ENCODE data around the gene NRARP. TPM values are rescaled to one million over a fixed set of nuclear protein-coding genes. Genes with fewer than 3 reads are reported as not detected.

The NRARP gene
- polyA plus RNA-seq, 3 donors, result 15.4 TPM; not detected in 2

DNA sequence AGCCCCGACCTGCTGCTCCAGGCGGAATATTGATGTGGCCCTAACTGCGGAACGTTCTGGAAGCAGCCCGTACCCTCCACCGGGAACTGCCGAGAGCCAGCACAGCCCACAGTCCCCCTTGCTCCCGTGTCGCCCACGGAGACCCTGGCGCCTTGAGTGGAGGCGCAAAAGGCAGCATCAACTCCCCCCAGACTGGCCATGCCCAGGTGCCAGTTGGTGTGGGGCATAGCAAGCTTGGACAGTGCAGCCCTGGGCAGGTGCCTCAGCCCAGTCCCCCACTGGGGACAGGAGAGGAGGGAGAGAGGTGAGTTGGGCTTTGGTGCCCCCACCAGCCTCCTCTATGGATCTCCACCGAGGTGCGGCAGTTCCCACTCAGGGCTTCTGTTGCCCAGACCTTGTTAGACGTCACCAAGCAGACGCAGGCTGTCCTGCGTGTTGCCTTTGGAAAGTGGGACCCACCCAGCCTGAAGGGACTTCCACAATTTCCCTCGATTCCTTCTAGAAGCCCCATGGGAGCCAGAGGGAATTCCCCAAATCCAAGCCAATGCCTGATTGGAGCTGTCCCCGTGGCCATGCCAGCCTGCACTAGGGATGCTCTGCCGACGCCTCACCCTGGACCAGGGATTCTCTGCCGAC, 19.8 kb upstream of the NRARP start:
- no peak overlapping the region for H3K4me3 ChIP-seq (replicated peaks in 1 of 3; ENCODE audit: low read depth in 2 of 3, low read length in 3 of 3)
- H4K20me1 ChIP-seq (ENCODE audit: insufficient read depth, low read length), result no peaks in the 10 kb centered on the region
- H3K27me3 Mint-ChIP-seq (ENCODE audit: low read depth in 3 of 3), result peaks cover 0 to 6% (median 1%) of the 10 kb centered on the region in 3 donors
- 96% methylated on average over 18 of the region's 22 CpGs for WGBS (ENCODE audit: insufficient coverage)
- intact Hi-C loops (cut with micrococcal nuclease), result no loop called here
- H3K36me3 ChIP-seq (replicated peaks in 1 of 2; ENCODE audit: control insufficient read depth in 1 of 2, insufficient read depth in 2 of 2, low read length in 2 of 2), result no peaks in the 10 kb centered on the region
- H3K36me3 Mint-ChIP-seq, result peaks cover 0 to 1% of the 10 kb centered on the region in 2 donors
- TF ChIP-seq, protein P1, sequence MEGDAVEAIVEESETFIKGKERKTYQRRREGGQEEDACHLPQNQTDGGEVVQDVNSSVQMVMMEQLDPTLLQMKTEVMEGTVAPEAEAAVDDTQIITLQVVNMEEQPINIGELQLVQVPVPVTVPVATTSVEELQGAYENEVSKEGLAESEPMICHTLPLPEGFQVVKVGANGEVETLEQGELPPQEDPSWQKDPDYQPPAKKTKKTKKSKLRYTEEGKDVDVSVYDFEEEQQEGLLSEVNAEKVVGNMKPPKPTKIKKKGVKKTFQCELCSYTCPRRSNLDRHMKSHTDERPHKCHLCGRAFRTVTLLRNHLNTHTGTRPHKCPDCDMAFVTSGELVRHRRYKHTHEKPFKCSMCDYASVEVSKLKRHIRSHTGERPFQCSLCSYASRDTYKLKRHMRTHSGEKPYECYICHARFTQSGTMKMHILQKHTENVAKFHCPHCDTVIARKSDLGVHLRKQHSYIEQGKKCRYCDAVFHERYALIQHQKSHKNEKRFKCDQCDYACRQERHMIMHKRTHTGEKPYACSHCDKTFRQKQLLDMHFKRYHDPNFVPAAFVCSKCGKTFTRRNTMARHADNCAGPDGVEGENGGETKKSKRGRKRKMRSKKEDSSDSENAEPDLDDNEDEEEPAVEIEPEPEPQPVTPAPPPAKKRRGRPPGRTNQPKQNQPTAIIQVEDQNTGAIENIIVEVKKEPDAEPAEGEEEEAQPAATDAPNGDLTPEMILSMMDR (IDR thresholded peaks at IDR 0.05), result no peak
- peak in 1 of 3 donors; percentile 5 for DNase-seq
- no peak overlapping the region for H3K9ac ChIP-seq (ENCODE audit: insufficient read depth, low read length, poor library complexity, severe bottlenecking)
- no peak overlapping the region for H3K27ac Mint-ChIP-seq
- H3K4me2 ChIP-seq (replicated peaks; ENCODE audit: extremely low read depth, low read length, poor library complexity, severe bottlenecking), result no peak overlapping the region
- H3K4me3 Mint-ChIP-seq, result no peak overlapping the region
- peaks cover 0 to 2% of the 10 kb centered on the region in 2 donors for H3K27me3 ChIP-seq (ENCODE audit: control insufficient read depth in 2 of 2, insufficient read depth in 2 of 2, low read length in 2 of 2)
- no peaks in the 10 kb centered on the region for H3K79me2 ChIP-seq (ENCODE audit: insufficient read depth, low read length)
- H3K27ac ChIP-seq (ENCODE audit: low read depth in 1 of 2, low read length in 2 of 2), result no peak overlapping the region
- peaks cover 17% of the 10 kb centered on the region for H3K4me1 Mint-ChIP-seq
- H3K9me3 ChIP-seq (replicated peaks in 1 of 2; ENCODE audit: control insufficient read depth in 1 of 2, insufficient read depth in 1 of 2, low read length in 2 of 2), result no peaks in the 10 kb centered on the region
- H3K9me3 Mint-ChIP-seq, result peaks cover 0 to 4% (median 3%) of the 10 kb centered on the region in 7 donors
- peaks cover 22 to 26% of the 10 kb centered on the region in 2 donors for H3K4me1 ChIP-seq (ENCODE audit: control insufficient read depth in 1 of 2, insufficient read depth in 2 of 2, low read length in 2 of 2)
- no peak overlapping the region for H2AFZ ChIP-seq (ENCODE audit: insufficient read depth, low read depth, low read length, poor library complexity, severe bottlenecking)

DNA sequence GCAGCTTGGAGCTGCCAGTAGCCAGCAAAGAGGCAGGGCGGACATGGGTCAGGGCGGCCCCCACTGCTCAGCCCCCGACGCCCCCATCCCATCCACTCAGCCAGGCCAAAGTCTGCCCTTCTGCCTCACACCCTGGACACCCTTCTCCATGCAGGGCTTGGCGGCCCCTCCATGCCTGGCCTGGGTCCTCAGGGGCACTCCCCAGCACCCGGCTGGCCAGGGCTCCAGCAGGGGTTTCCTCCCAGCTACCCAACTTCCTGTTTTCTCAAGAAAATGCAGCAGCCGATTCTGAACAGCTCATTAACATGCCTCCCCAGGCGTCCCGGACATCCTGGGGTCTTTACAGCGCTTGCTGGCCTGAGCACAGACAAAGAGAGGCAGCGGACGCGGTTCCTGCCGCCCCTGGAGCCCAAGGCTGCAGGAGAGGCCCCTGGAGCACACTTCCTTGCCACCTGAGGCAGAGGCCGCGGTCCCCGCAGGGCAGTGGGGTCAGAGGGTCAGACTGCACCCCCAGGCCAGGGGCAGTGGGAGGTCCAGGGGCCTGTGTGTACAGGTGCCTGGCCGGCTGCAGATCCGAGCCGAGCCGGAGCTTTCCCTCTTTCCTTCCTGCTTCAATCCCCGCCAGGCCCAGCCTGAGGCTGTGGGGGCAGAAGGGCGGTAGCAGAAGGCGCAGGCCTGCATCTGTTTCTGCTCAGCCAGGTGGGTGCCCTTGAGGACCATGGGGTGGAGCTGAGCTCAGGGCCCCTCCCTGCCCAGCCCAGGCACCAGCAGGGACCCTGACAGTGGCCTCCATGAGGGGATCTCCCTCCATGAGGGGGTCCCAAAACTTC, 18.7 kb upstream of the NRARP start:
- Histone ChIP-seq H3K9ac (ENCODE audit: insufficient read depth, low read length, poor library complexity, severe bottlenecking) (peak overlapping the region; percentile 43), H3K79me2 (ENCODE audit: insufficient read depth, low read length) (no peaks in the 10 kb centered on the region), H3K4me1 (ENCODE audit: control insufficient read depth in 1 of 2, insufficient read depth in 2 of 2, low read length in 2 of 2) (peaks cover 17 to 24% of the 10 kb centered on the region in 2 donors), H3K27me3 (ENCODE audit: control insufficient read depth in 2 of 2, insufficient read depth in 2 of 2, low read length in 2 of 2) (peaks cover 0 to 8% of the 10 kb centered on the region in 2 donors), H4K20me1 (ENCODE audit: insufficient read depth, low read length) (no peaks in the 10 kb centered on the region), H3K4me2 (replicated peaks; ENCODE audit: extremely low read depth, low read length, poor library complexity, severe bottlenecking) (peak overlapping the region; percentile 73), H2AFZ (ENCODE audit: insufficient read depth, low read depth, low read length, poor library complexity, severe bottlenecking) (peak overlapping the region; percentile 86), H3K4me3 (replicated peaks in 1 of 3; ENCODE audit: low read depth in 2 of 3, low read length in 3 of 3) (peak overlapping the region in 2 of 3 experiments; percentile 15 to 66), H3K27ac (ENCODE audit: low read depth in 1 of 2, low read length in 2 of 2) (no peak overlapping the region), H3K9me3 (replicated peaks in 1 of 2; ENCODE audit: control insufficient read depth in 1 of 2, insufficient read depth in 1 of 2, low read length in 2 of 2) (no peaks in the 10 kb centered on the region), H3K36me3 (replicated peaks in 1 of 2; ENCODE audit: control insufficient read depth in 1 of 2, insufficient read depth in 2 of 2, low read length in 2 of 2) (no peaks in the 10 kb centered on the region)
- intact Hi-C loops (cut with micrococcal nuclease), result no loop called here
- Mint-ChIP-seq H3K27me3 (ENCODE audit: low read depth in 3 of 3) (peaks cover 0 to 12% (median 4%) of the 10 kb centered on the region in 3 donors), H3K4me3 (peak overlapping the region; percentile 61 to 63), H3K9me3 (peaks cover 0 to 3% (median 1%) of the 10 kb centered on the region in 7 donors), H3K36me3 (no peaks in the 10 kb centered on the region), H3K4me1 (peaks cover 6% of the 10 kb centered on the region), H3K27ac (no peak overlapping the region)
- TF ChIP-seq, protein P1 (IDR thresholded peaks at IDR 0.05), result no peak
- 8% methylated on average over 24 of the region's 24 CpGs for WGBS (ENCODE audit: insufficient coverage)
- peak; percentile 42 to 72 (median 59) for DNase-seq
